Measurements from ENCODE around the gene SMG6. TPM values are rescaled to one million over a fixed set of nuclear protein-coding genes. Genes with fewer than 3 reads are reported as not detected.

SMG6 gene
- total and polyA plus RNA-seq, 2 of the 8 experiments (the other 6 are each of a cell fraction or from before 2014, with no cell fraction given): 18.5 to 25.2 TPM

DNA sequence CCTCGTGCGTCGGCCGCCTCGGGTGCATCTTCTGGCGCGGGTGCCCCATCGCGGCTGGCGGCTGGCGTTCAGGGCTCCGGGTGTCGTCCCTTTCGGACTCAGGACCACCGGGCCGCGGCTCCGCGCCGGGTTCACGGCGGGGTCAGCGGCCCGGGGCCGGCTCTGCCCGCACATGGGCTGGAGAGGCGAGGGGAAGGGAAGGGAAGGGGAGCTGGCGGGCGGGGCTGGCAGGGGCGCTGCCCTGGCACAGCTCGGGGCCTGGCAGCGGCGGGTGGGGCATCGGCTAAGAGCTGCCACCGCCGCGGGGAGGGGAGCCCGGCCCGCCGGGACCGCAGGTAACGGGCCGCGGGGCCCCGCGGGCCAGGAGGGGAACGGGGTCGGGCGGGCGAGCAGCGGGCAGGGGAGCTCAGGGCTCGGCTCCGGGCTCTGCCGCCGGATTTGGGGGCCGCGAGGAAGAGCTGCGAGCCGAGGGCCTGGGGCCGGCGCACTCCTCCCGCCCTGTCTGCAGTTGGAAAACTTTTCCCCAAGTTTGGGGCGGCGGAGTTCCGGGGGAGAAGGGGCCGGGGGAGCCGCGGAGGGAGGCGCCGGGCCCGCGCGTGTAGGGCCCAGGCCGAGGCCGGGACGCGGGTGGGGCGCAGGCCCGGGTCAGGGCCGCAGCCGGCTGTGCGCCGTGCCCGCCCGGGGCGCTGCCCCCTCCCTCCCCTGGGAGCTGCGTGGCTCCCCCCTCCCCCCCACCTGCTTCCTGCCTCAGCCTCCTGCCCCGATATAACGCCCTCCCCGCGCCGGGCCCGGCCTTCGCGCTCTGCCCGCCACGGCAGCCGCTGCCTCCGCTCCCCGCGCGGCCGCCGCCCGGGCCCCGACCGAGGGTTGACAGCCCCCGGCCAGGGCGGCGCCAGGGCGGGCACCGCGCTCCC is 248.0 kb downstream of the SMG6 start:
- H2BK5ac ChIP-seq (ENCODE audit: low read depth, low read length): no peak overlapping the region
- no peak overlapping the region for H2BK15ac ChIP-seq (ENCODE audit: low read length)
- H4K91ac ChIP-seq (replicated peaks; ENCODE audit: insufficient read length, low read length): no peak overlapping the region
- H3K4me1 ChIP-seq (replicated peaks in 1 of 4; ENCODE audit: control insufficient read depth in 3 of 4, insufficient read depth in 4 of 4, low read length in 3 of 4): peaks cover 0 to 20% (median 11%) of the 10 kb centered on the region in 4 experiments; a peak in 5 of 7 replicates
- H3K27ac ChIP-seq (ENCODE audit: low read depth, low read length): no peak overlapping the region
- H3K79me1 ChIP-seq (ENCODE audit: low read depth, low read length): no peaks in the 10 kb centered on the region
- no peak overlapping the region for H2BK120ac ChIP-seq (replicated peaks; ENCODE audit: low read depth, low read length)
- no peak overlapping the region for H3K14ac ChIP-seq (ENCODE audit: insufficient read length)
- no peak overlapping the region for H2BK12ac ChIP-seq (ENCODE audit: low read depth, low read length)
- no peak for FAIRE-seq
- ChIA-PET CTCF (ENCODE audit: partially characterized antibody) (interaction anchor here (0.7 to 9.3 kb wide), 31 partner anchors 9 to 239 kb away, joined by 3 to 122 read pairs (median 5); no protein-coding TSS in a partner anchor), POLR2A (ENCODE audit: partially characterized antibody) (interaction anchor here (0.6 to 2.6 kb wide), 7 partner anchors 32 to 294 kb away, joined by 3 to 7 read pairs (median 3); partner anchors contain the start of genes SMG6, SRR and TSR1)
- no peak overlapping the region for H3K23ac ChIP-seq (ENCODE audit: insufficient read length)
- no peak overlapping the region for H2AFZ ChIP-seq (ENCODE audit: low read length)
- H3K18ac ChIP-seq (ENCODE audit: extremely low read depth, low read length): no peak overlapping the region; the same call in 1 of the 2 replicates
- no peak overlapping the region for H3K56ac ChIP-seq (replicated peaks; ENCODE audit: insufficient read length, low read depth, low read length)
- peak overlapping the region; percentile 57 to 70 for H3K4me2 ChIP-seq (ENCODE audit: insufficient read depth in 1 of 2, low read depth in 2 of 2, low read length in 2 of 2)
- no peaks in the 10 kb centered on the region for H3K79me2 ChIP-seq (ENCODE audit: control insufficient read depth in 1 of 2, insufficient read depth in 2 of 2, low read length in 2 of 2)
- peak overlapping the region; percentile 43; the same call in 1 of the 2 replicates for H4K8ac ChIP-seq (ENCODE audit: extremely low read depth, insufficient read depth, low read length)
- H3K27me3 ChIP-seq (replicated peaks in 1 of 4; ENCODE audit: control insufficient read depth in 3 of 4, extremely low read depth in 1 of 4, insufficient read depth in 3 of 4, low read length in 3 of 4): peaks cover 76 to 96% (median 92%) of the 10 kb centered on the region in 4 experiments
- DNase-seq (ENCODE audit: low read depth in 1 of 2, low spot score in 2 of 2): no peak
- WGBS, 2 experiments (ENCODE audit: extremely low coverage in 1 of 2, insufficient coverage in 1 of 2, insufficient read length in 1 of 2, insufficient replicate concordance in 2 of 2, low coverage in 1 of 2, low lambda C conversion rate in 2 of 2, missing lambda C conversion rate in 1 of 2): 9% methylated on average over 17 of the region's 113 CpGs; no CpG with 5 or more reads in 1 of the 2 experiments
- peaks cover 7% of the 10 kb centered on the region; the same call in 1 of the 2 replicates for H3K23me2 ChIP-seq (ENCODE audit: low read depth, low read length)
- H3K4ac ChIP-seq (replicated peaks; ENCODE audit: insufficient read length, low read depth, low read length): no peak overlapping the region
- H3K36me3 ChIP-seq (ENCODE audit: control insufficient read depth in 2 of 4, insufficient read depth in 4 of 4, low read length in 3 of 4): peaks cover 0 to 19% (median 0%) of the 10 kb centered on the region in 4 experiments; a peak in 1 of 8 replicates
- H4K20me1 ChIP-seq (replicated peaks in 1 of 2; ENCODE audit: control insufficient read depth in 1 of 2, insufficient read depth in 2 of 2, low read length in 2 of 2): peaks cover 19 to 24% of the 10 kb centered on the region in 2 experiments
- no peak overlapping the region for H3K9ac ChIP-seq (replicated peaks in 1 of 4; ENCODE audit: extremely low read depth in 1 of 4, low read depth in 3 of 4, low read length in 3 of 4)
- H3K9me3 ChIP-seq (ENCODE audit: insufficient read depth in 2 of 2, low read depth in 1 of 2, low read length in 1 of 2): peaks cover 0 to 7% of the 10 kb centered on the region in 2 experiments; a peak in 1 of 4 replicates
- H2AK5ac ChIP-seq (ENCODE audit: low read depth, low read length): no peak overlapping the region
- H4K5ac ChIP-seq (ENCODE audit: insufficient read length, low read depth, low read length): no peak overlapping the region
- peak overlapping the region in 3 of 4 experiments; percentile 31 to 58 (median 34); a peak in 6 of 8 replicates for H3K4me3 ChIP-seq (ENCODE audit: extremely low read depth in 1 of 4, insufficient read depth in 2 of 4, low read depth in 3 of 4, low read length in 4 of 4)
- no peak overlapping the region for H2BK20ac ChIP-seq (ENCODE audit: low read length)
- TF ChIP-seq HDAC6 (IDR thresholded peaks at IDR 0.05; ENCODE audit: low read depth, low read length) (no peak), YY1 (IDR thresholded peaks at IDR 0.05; ENCODE audit: low read depth, low read length) (no peak), POLR2AphosphoS5 (IDR thresholded peaks at IDR 0.05; ENCODE audit: low read depth, low read length) (no peak), CTBP2 (IDR thresholded peaks at IDR 0.05; ENCODE audit: borderline replicate concordance, insufficient read depth, insufficient read length, low read length) (no peak), GABPA (IDR thresholded peaks at IDR 0.05; ENCODE audit: borderline replicate concordance, insufficient read depth, low read length) (no peak), TCF12 (IDR thresholded peaks at IDR 0.05; ENCODE audit: low read depth, low read length) (no peak)
- TF ChIP-seq, protein P1, sequence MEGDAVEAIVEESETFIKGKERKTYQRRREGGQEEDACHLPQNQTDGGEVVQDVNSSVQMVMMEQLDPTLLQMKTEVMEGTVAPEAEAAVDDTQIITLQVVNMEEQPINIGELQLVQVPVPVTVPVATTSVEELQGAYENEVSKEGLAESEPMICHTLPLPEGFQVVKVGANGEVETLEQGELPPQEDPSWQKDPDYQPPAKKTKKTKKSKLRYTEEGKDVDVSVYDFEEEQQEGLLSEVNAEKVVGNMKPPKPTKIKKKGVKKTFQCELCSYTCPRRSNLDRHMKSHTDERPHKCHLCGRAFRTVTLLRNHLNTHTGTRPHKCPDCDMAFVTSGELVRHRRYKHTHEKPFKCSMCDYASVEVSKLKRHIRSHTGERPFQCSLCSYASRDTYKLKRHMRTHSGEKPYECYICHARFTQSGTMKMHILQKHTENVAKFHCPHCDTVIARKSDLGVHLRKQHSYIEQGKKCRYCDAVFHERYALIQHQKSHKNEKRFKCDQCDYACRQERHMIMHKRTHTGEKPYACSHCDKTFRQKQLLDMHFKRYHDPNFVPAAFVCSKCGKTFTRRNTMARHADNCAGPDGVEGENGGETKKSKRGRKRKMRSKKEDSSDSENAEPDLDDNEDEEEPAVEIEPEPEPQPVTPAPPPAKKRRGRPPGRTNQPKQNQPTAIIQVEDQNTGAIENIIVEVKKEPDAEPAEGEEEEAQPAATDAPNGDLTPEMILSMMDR (IDR thresholded peaks at IDR 0.05; ENCODE audit: control extremely low read depth in 1 of 3, insufficient read depth in 1 of 3, low read depth in 1 of 3, low read length in 3 of 3): no peak
